ENCODE data around the gene FAH.

Gene FAH

GRCh38 chr15:80156176-80156720 lies 3.4 kb downstream of the FAH start:
- Histone ChIP-seq H3K27me3 (ENCODE audit: insufficient read depth, low read length, poor library complexity, severe bottlenecking) (no peaks in the 10 kb centered on the region), H3K9me3 (ENCODE audit: insufficient read depth, low read depth, low read length) (no peaks in the 10 kb centered on the region), H3F3A (ENCODE audit: low read depth) (no peaks in the 10 kb centered on the region), H2AFZ (ENCODE audit: low read length) (no peak overlapping the region), H3K9me2 (replicated peaks; ENCODE audit: low read depth, low read length) (no peaks in the 10 kb centered on the region), H3K9ac (ENCODE audit: low read depth, low read length, poor library complexity, severe bottlenecking) (peak overlapping the region; percentile 30), H3K79me2 (ENCODE audit: insufficient read depth, low read length) (peaks cover 23% of the 10 kb centered on the region), H3K36me3 (ENCODE audit: insufficient read depth, low read length) (no peaks in the 10 kb centered on the region), H3K4me1 (ENCODE audit: insufficient read depth, low read length, poor library complexity, severe bottlenecking) (peaks cover 68% of the 10 kb centered on the region), H3K4me2 (ENCODE audit: low read depth, low read length, poor library complexity, severe bottlenecking) (peak overlapping the region; percentile 30), H3K4me3 (ENCODE audit: low read length, poor library complexity, severe bottlenecking) (no peak overlapping the region), H4K20me1 (ENCODE audit: insufficient read depth, low read length, poor library complexity, severe bottlenecking) (no peaks in the 10 kb centered on the region)
- no peak for TF ChIP-seq EZH2phosphoT487 (IDR thresholded peaks at IDR 0.05; ENCODE audit: borderline replicate concordance)
- no peak for TF ChIP-seq CTCF (conservative IDR thresholded peaks at IDR 0.05; ENCODE audit: low read length)

DNA sequence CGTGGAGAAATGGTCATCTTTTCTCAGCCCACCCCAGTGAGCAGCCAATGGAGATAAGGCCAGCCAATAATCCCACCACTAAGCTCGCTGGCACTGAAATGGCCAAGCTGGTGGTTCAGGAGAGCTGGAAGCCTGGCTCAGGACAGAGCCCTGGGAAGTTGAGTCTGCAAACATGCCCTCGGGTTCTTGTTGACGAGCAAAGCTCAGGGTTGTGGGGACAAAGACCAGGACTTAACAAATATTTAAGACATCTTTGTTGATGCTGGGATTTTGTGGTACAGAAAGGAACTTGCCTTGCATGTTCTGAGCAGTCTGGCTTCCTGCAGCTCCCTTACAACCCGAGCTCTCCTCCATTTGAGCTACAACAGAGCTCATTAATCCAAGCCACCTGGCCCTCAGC lies 4.4 kb downstream of the FAH start:
- Histone ChIP-seq H4K20me1 (ENCODE audit: insufficient read depth, low read length, poor library complexity, severe bottlenecking) (no peaks in the 10 kb centered on the region), H3K79me2 (ENCODE audit: insufficient read depth, low read length) (peaks cover 23% of the 10 kb centered on the region), H3K9me3 (ENCODE audit: insufficient read depth, low read depth, low read length) (no peaks in the 10 kb centered on the region), H3K4me3 (ENCODE audit: low read length, poor library complexity, severe bottlenecking) (no peak overlapping the region), H3F3A (ENCODE audit: low read depth) (no peaks in the 10 kb centered on the region), H3K4me2 (ENCODE audit: low read depth, low read length, poor library complexity, severe bottlenecking) (peak overlapping the region; percentile 30), H3K9ac (ENCODE audit: low read depth, low read length, poor library complexity, severe bottlenecking) (peak overlapping the region; percentile 30), H3K36me3 (ENCODE audit: insufficient read depth, low read length) (0 out of 2 replicates have a peak, but pooled peaks cover 3% of the 10 kb centered on the region), H3K4me1 (ENCODE audit: insufficient read depth, low read length, poor library complexity, severe bottlenecking) (peaks cover 76% of the 10 kb centered on the region), H2AFZ (ENCODE audit: low read length) (no peak overlapping the region), H3K27me3 (ENCODE audit: insufficient read depth, low read length, poor library complexity, severe bottlenecking) (no peaks in the 10 kb centered on the region), H3K9me2 (replicated peaks; ENCODE audit: low read depth, low read length) (no peaks in the 10 kb centered on the region)
- TF ChIP-seq CTCF (conservative IDR thresholded peaks at IDR 0.05; ENCODE audit: low read length) (no peak), EZH2phosphoT487 (IDR thresholded peaks at IDR 0.05; ENCODE audit: borderline replicate concordance) (no peak)

- Histone ChIP-seq H3K4me2 (ENCODE audit: low read depth, low read length, poor library complexity, severe bottlenecking) (peak overlapping the region; percentile 80), H3K4me1 (ENCODE audit: insufficient read depth, low read length, poor library complexity, severe bottlenecking) (peaks cover 65% of the 10 kb centered on the region), H3K36me3 (ENCODE audit: insufficient read depth, low read length) (0 out of 2 replicates have a peak, but pooled peaks cover 10% of the 10 kb centered on the region), H3K4me3 (ENCODE audit: low read length, poor library complexity, severe bottlenecking) (no peak overlapping the region), H3K27me3 (ENCODE audit: insufficient read depth, low read length, poor library complexity, severe bottlenecking) (no peaks in the 10 kb centered on the region), H4K20me1 (ENCODE audit: insufficient read depth, low read length, poor library complexity, severe bottlenecking) (no peaks in the 10 kb centered on the region), H2AFZ (ENCODE audit: low read length) (no peak overlapping the region), H3K9me2 (replicated peaks; ENCODE audit: low read depth, low read length) (no peaks in the 10 kb centered on the region), H3F3A (ENCODE audit: low read depth) (no peaks in the 10 kb centered on the region), H3K9me3 (ENCODE audit: insufficient read depth, low read depth, low read length) (no peaks in the 10 kb centered on the region), H3K79me2 (ENCODE audit: insufficient read depth, low read length) (peaks cover 13% of the 10 kb centered on the region), H3K9ac (ENCODE audit: low read depth, low read length, poor library complexity, severe bottlenecking) (no peak overlapping the region)
- TF ChIP-seq EZH2phosphoT487 (IDR thresholded peaks at IDR 0.05; ENCODE audit: borderline replicate concordance) = no peak
- no peak for TF ChIP-seq CTCF (conservative IDR thresholded peaks at IDR 0.05; ENCODE audit: low read length)
Measured at GRCh38 chr15:80159301-80159700, 6.5 kb downstream of the FAH start.
